Stimulated activated CD8-positive, alpha-beta memory T cell treated with anti-CD3 and anti-CD28 coated beads, Interleukin-4, amount 100 ng/mL, for 1 hour (primary cell): ENCODE measurements around the gene CRYGS.
"Not testable (repeated sequence)": the region's sequence is repeated elsewhere in the genome, so short reads cannot be mapped to it uniquely, and the experiment has no call there.

Experiments
- DNase-seq, 2 donors: peaks; one replicate each; pipeline ENCODE4 v3.0.0-alpha.2; 2020; ENCODE audit warnings: low read depth in 2 of 2, low spot score in 1 of 2

CRYGS gene

GRCh38 chr3:186544281-186544680 lies at the start of gene CRYGS:
CRYGS (minus strand) TSS chr3:186544380; CDS start chr3:186544326, 54 bp downstream.
- no peak for DNase-seq

- DNase-seq = no peak
These were observed 49.7 kb upstream of the CRYGS start for GRCh38 chr3:186593862-186594261.

- no peak for DNase-seq
These were observed 48.5 kb upstream of the CRYGS start for GRCh38 chr3:186592682-186593081.

- DNase-seq = no peak
These were observed 46.6 kb upstream of the CRYGS start for GRCh38 chr3:186590580-186591295.

GRCh38 chr3:186589856-186590579 lies 45.8 kb upstream of the CRYGS start:
- DNase-seq = no peak

GRCh38 chr3:186589121-186589520 lies 44.9 kb upstream of the CRYGS start:
- DNase-seq = no peak

- no peak for DNase-seq
These were observed 44.5 kb upstream of the CRYGS start for GRCh38 chr3:186588632-186589031.

- DNase-seq = no peak
These were observed 43.0 kb upstream of the CRYGS start for GRCh38 chr3:186587183-186587582.

- DNase-seq = not testable (repeated sequence)
These were observed 42.1 kb upstream of the CRYGS start for GRCh38 chr3:186586245-186586644.

- DNase-seq = no peak
These were observed 39.7 kb upstream of the CRYGS start for GRCh38 chr3:186583831-186584230.

- DNase-seq = no peak
These were observed 38.4 kb upstream of the CRYGS start for GRCh38 chr3:186582541-186582940.

- DNase-seq = no peak
These were observed 36.6 kb upstream of the CRYGS start for GRCh38 chr3:186580785-186581184.

- no peak for DNase-seq
These were observed 33.3 kb upstream of the CRYGS start for GRCh38 chr3:186577521-186577920.

- DNase-seq = no peak
These were observed 27.4 kb upstream of the CRYGS start for GRCh38 chr3:186571644-186572013.

GRCh38 chr3:186570941-186571643 lies 26.9 kb upstream of the CRYGS start:
- no peak for DNase-seq

- peak; percentile 93 to 98 for DNase-seq
These were observed 26.1 kb upstream of the CRYGS start, which contains the start of gene DNAJB11 for GRCh38 chr3:186570096-186570940. DNAJB11 (plus strand) TSS chr3:186570720; CDS start chr3:186570898, 178 bp downstream.

- DNase-seq = no peak
These were observed 25.6 kb upstream of the CRYGS start for GRCh38 chr3:186569779-186570095.

GRCh38 chr3:186569361-186569760 lies 25.2 kb upstream of the CRYGS start:
- DNase-seq = not testable (repeated sequence)

- DNase-seq = peak; percentile 83 to 90
These were observed 23.1 kb upstream of the CRYGS start, which contains the start of gene TBCCD1 for GRCh38 chr3:186567072-186567921. TBCCD1 (minus strand) TSS chr3:186567339; CDS start chr3:186564329, 3,010 bp downstream.

- peak in 1 of 2 donors; percentile 3 for DNase-seq
These were observed 22.5 kb upstream of the CRYGS start for GRCh38 chr3:186566772-186567071.
